H1 (cell line): ENCODE results near the gene UNC119. TPM values are rescaled to one million over a fixed set of nuclear protein-coding genes. Genes with fewer than 3 reads are reported as not detected.

Experiments used
- CTCF ChIA-PET: fragments of 300-600 bp; sonication (Branson Sonifier 250); formaldehyde crosslinking; loops from one replicate; lab custom pipeline; 2021; ENCODE audit not compliant: partially characterized antibody; lab: Charles Lee
- POLR2A ChIA-PET: fragments of 300-600 bp; sonication (Branson Sonifier 250); formaldehyde crosslinking; loops from one replicate; lab custom pipeline; 2021; ENCODE audit warnings: inconsistent platforms; ENCODE audit not compliant: partially characterized antibody; lab: Charles Lee
- DNase-seq, 2 experiments: peaks; one replicate each; pipeline versions ENCODE4 v3.0.0 to v3.0.0-alpha.2; 2010 to 2022; ENCODE audit warnings: low spot score in 2 of 2, low read depth in 1 of 2, mixed read lengths in 1 of 2
- FAIRE-seq: peaks from 2 replicates; lab custom pipeline; 2011; peaks lifted over from hg19 to GRCh38; lab: Jason Lieb, UNC
- H2AFZ ChIP-seq: 2 replicates; pipeline ENCODE4 v1.8.1; 2012; ENCODE audit warnings: low read length, inconsistent platforms
- H2AK5ac ChIP-seq: 2 replicates; pipeline ENCODE4 v1.6.1; 2013; ENCODE audit warnings: low read depth, low read length
- H2BK120ac ChIP-seq: replicated peaks from 2 replicates; pipeline ENCODE3; 2013; ENCODE audit warnings: low read depth, low read length, inconsistent platforms
- H2BK12ac ChIP-seq: 2 replicates; pipeline ENCODE4 v1.6.1; 2013; ENCODE audit warnings: low read depth, low read length
- H2BK15ac ChIP-seq: 2 replicates; pipeline ENCODE4 v1.6.1; 2013; ENCODE audit warnings: low read length
- H2BK20ac ChIP-seq: 2 replicates; pipeline ENCODE4 v1.6.1; 2013; ENCODE audit warnings: low read length
- H2BK5ac ChIP-seq: 2 replicates; pipeline ENCODE4 v1.6.1; 2013; ENCODE audit warnings: low read depth, low read length
- H3K14ac ChIP-seq: 2 replicates; pipeline ENCODE4 v1.6.1; 2013; ENCODE audit warnings: inconsistent platforms; ENCODE audit not compliant: insufficient read length
- H3K18ac ChIP-seq: 2 replicates; pipeline ENCODE4 v1.6.1; 2013; ENCODE audit warnings: low read length; ENCODE audit errors: extremely low read depth
- H3K23ac ChIP-seq: 2 replicates; pipeline ENCODE4 v1.6.1; 2013; ENCODE audit warnings: inconsistent platforms; ENCODE audit not compliant: insufficient read length
- H3K23me2 ChIP-seq: 2 replicates; pipeline ENCODE4 v1.6.1; 2013; ENCODE audit warnings: low read depth, low read length
- H3K27ac ChIP-seq: 2 replicates; pipeline ENCODE4 v1.6.1; 2011; ENCODE audit warnings: low read depth, low read length, inconsistent platforms
- H3K27me3 ChIP-seq, 4 experiments: replicated peaks in 1 of 4; 1 replicate in 1 of 4; 2 replicates in 3 of 4; pipeline versions ENCODE4 v1.6.1 to v1.8.1; 2011 to 2013; ENCODE audit warnings: low read length in 3 of 4, mild to moderate bottlenecking in 3 of 4, inconsistent platforms in 2 of 4, mixed read lengths in 2 of 4, moderate library complexity in 1 of 4; ENCODE audit not compliant: control insufficient read depth in 3 of 4, insufficient read depth in 3 of 4; ENCODE audit errors: extremely low read depth in 1 of 4
- H3K36me3 ChIP-seq, 4 experiments: 2 replicates each; pipeline versions ENCODE4 v1.6.1 to v1.8.1; 2011 to 2013; ENCODE audit warnings: mild to moderate bottlenecking in 4 of 4, low read length in 3 of 4, moderate library complexity in 2 of 4, control low read depth in 1 of 4, inconsistent platforms in 1 of 4; ENCODE audit not compliant: insufficient read depth in 4 of 4, control insufficient read depth in 2 of 4
- H3K4ac ChIP-seq: replicated peaks from 2 replicates; pipeline ENCODE3; 2013; ENCODE audit warnings: low read length, low read depth, mixed read lengths, inconsistent platforms; ENCODE audit not compliant: insufficient read length
- H3K4me1 ChIP-seq, 4 experiments: replicated peaks in 1 of 4; 1 replicate in 1 of 4; 2 replicates in 3 of 4; pipeline versions ENCODE4 v1.6.1 to v1.8.1; 2011 to 2013; ENCODE audit warnings: low read length in 3 of 4, inconsistent platforms in 2 of 4, mixed read lengths in 1 of 4; ENCODE audit not compliant: insufficient read depth in 4 of 4, control insufficient read depth in 3 of 4
- H3K4me2 ChIP-seq, 2 experiments: 2 replicates each; pipeline versions ENCODE4 v1.6.1 to v1.8.1; 2011 to 2013; ENCODE audit warnings: low read depth in 2 of 2, low read length in 2 of 2, control low read depth in 1 of 2, inconsistent platforms in 1 of 2, mild to moderate bottlenecking in 1 of 2; ENCODE audit not compliant: insufficient read depth in 1 of 2
- H3K4me3 ChIP-seq, 4 experiments: fragments of 200-600, 300-600 bp in 1 of 4; sonication (generic), shearing (Covaris generic), sonication (Bioruptor Twin) in 1 of 4; 2 replicates each; pipeline versions ENCODE4 v1.5.1 to v1.8.1; 2011 to 2016; ENCODE audit warnings: low read length in 4 of 4, low read depth in 3 of 4, control low read depth in 2 of 4, inconsistent platforms in 2 of 4, mild to moderate bottlenecking in 2 of 4, mixed read lengths in 1 of 4, moderate library complexity in 1 of 4; ENCODE audit not compliant: insufficient read depth in 2 of 4; ENCODE audit errors: extremely low read depth in 1 of 4
- H3K56ac ChIP-seq: replicated peaks from 2 replicates; pipeline ENCODE3; 2013; ENCODE audit warnings: low read depth, mild to moderate bottlenecking, mixed read lengths, low read length, inconsistent platforms; ENCODE audit not compliant: insufficient read length
- H3K79me1 ChIP-seq: 2 replicates; pipeline ENCODE4 v1.6.1; 2013; ENCODE audit warnings: low read depth, low read length, control low read depth
- H3K79me2 ChIP-seq, 2 experiments: 2 replicates each; pipeline versions ENCODE4 v1.6.1 to v1.8.1; 2012 to 2013; ENCODE audit warnings: low read length in 2 of 2, mild to moderate bottlenecking in 2 of 2, inconsistent platforms in 1 of 2; ENCODE audit not compliant: insufficient read depth in 2 of 2, control insufficient read depth in 1 of 2
- H3K9ac ChIP-seq, 4 experiments: replicated peaks in 1 of 4; 1 replicate in 1 of 4; 2 replicates in 3 of 4; pipeline versions ENCODE4 v1.6.1 to v1.8.1; 2011 to 2013; ENCODE audit warnings: low read depth in 3 of 4, low read length in 3 of 4, control low read depth in 2 of 4, mild to moderate bottlenecking in 2 of 4, moderate library complexity in 2 of 4, inconsistent platforms in 1 of 4; ENCODE audit errors: extremely low read depth in 1 of 4
- H3K9me3 ChIP-seq, 2 experiments: 2 replicates each; pipeline versions ENCODE4 v1.6.1 to v1.8.1; 2012 to 2013; ENCODE audit warnings: mild to moderate bottlenecking in 2 of 2, moderate library complexity in 2 of 2, control low read depth in 1 of 2, inconsistent platforms in 1 of 2, low read depth in 1 of 2, low read length in 1 of 2, mixed read lengths in 1 of 2; ENCODE audit not compliant: insufficient read depth in 2 of 2
- H4K20me1 ChIP-seq, 2 experiments: replicated peaks in 1 of 2; 2 replicates each; pipeline versions ENCODE3 to v1.8.1; 2011 to 2013; ENCODE audit warnings: inconsistent platforms in 2 of 2, low read length in 2 of 2, mild to moderate bottlenecking in 1 of 2; ENCODE audit not compliant: insufficient read depth in 2 of 2, control insufficient read depth in 1 of 2
- H4K5ac ChIP-seq: 2 replicates; pipeline ENCODE4 v1.6.1; 2013; ENCODE audit warnings: low read length, low read depth, mixed read lengths, inconsistent platforms; ENCODE audit not compliant: insufficient read length
- H4K8ac ChIP-seq: 2 replicates; pipeline ENCODE4 v1.8.0; 2013; ENCODE audit warnings: mild to moderate bottlenecking, moderate library complexity, low read length, inconsistent platforms; ENCODE audit not compliant: insufficient read depth; ENCODE audit errors: extremely low read depth
- H4K91ac ChIP-seq: replicated peaks from 2 replicates; pipeline ENCODE3; 2013; ENCODE audit warnings: low read length, mixed read lengths, inconsistent platforms; ENCODE audit not compliant: insufficient read length
- BACH1 ChIP-seq: IDR thresholded peaks from 2 replicates; pipeline ENCODE4 v1.6.1; 2012; ENCODE audit warnings: low read length, improper control_type of control experiment
- CBX8 ChIP-seq: fragments of 300-800, 300-1000 bp; sonication (generic); IDR thresholded peaks from 2 replicates; pipeline ENCODE4 v1.7.1; 2016; ENCODE audit warnings: low read depth, low read length, borderline replicate concordance
- E2F6 ChIP-seq: IDR thresholded peaks from 2 replicates; pipeline ENCODE4 v1.6.1; 2012; ENCODE audit warnings: inconsistent platforms
- FOSL1 ChIP-seq: IDR thresholded peaks from 2 replicates; pipeline ENCODE4 v1.6.1; 2011; ENCODE audit warnings: mild to moderate bottlenecking, low read depth, low read length, moderate library complexity; ENCODE audit not compliant: insufficient read depth
- JUND ChIP-seq: IDR thresholded peaks from 2 replicates; pipeline ENCODE4 v1.6.1; 2011; ENCODE audit warnings: mild to moderate bottlenecking, improper control_type of control experiment, low read length
- KDM1A ChIP-seq: fragments of 200-600, 300-600 bp; sonication (generic); IDR thresholded peaks from 2 replicates; pipeline ENCODE4 v1.7.1; 2016; ENCODE audit warnings: mild to moderate bottlenecking, low read length, borderline replicate concordance
- KDM4A ChIP-seq: IDR thresholded peaks from one replicate; pipeline ENCODE4 v1.7.1; 2012; ENCODE audit warnings: low read depth, mild to moderate bottlenecking, moderate library complexity, low read length, inconsistent platforms; ENCODE audit not compliant: severe bottlenecking
- NANOG ChIP-seq: IDR thresholded peaks from 2 replicates; pipeline ENCODE4 v1.6.1; 2011; ENCODE audit warnings: low read length, low read depth, mild to moderate bottlenecking, inconsistent platforms; ENCODE audit not compliant: insufficient read depth, poor library complexity, severe bottlenecking
- POLR2A ChIP-seq, 2 experiments: IDR thresholded peaks; 1 replicate in 1 of 2; 2 replicates in 1 of 2; pipeline ENCODE4 v1.6.1; 2011; ENCODE audit warnings: low read depth in 2 of 2, low read length in 2 of 2, mild to moderate bottlenecking in 2 of 2; ENCODE audit errors: control extremely low read depth in 1 of 2
- POU5F1 ChIP-seq: IDR thresholded peaks from 2 replicates; pipeline ENCODE4 v1.6.1; 2011; ENCODE audit warnings: low read depth, mild to moderate bottlenecking, low read length, moderate library complexity
- RFX5 ChIP-seq: IDR thresholded peaks from 2 replicates; pipeline ENCODE4 v1.6.1; 2011; ENCODE audit warnings: low read depth, low read length, improper control_type of control experiment, borderline replicate concordance
- SP2 ChIP-seq: IDR thresholded peaks from 2 replicates; pipeline ENCODE4 v1.6.1; 2012; ENCODE audit warnings: mild to moderate bottlenecking, low read length, inconsistent platforms
- SP4 ChIP-seq: IDR thresholded peaks from 2 replicates; pipeline ENCODE4 v1.6.1; 2012; ENCODE audit warnings: low read length, inconsistent platforms
- WGBS, 2 experiments: shearing (Covaris generic) in 1 of 2; methylation state at CpG; one replicate each; pipeline versions ENCODE4 v1.1.6 to v1.1.7; 2013 to 2015; ENCODE audit warnings: low lambda C conversion rate in 2 of 2, mixed read lengths in 2 of 2, inconsistent platforms in 1 of 2, low coverage in 1 of 2, missing lambda C conversion rate in 1 of 2; ENCODE audit not compliant: insufficient replicate concordance in 2 of 2, insufficient coverage in 1 of 2, insufficient read length in 1 of 2; ENCODE audit errors: extremely low coverage in 1 of 2, missing lambda C conversion rate in 1 of 2; 5-methylcytosine and 5-hydroxymethylcytosine counted together
- polyA plus RNA-seq, 7 experiments: library from polyadenylated mRNA; depleted of rRNA in 3 of 7; stranded (reverse) in 5 of 7; unstranded in 2 of 7; fragments of >200 nt in 5 of 7; fragments of 200-250 nt in 2 of 7; gene quantifications; 1 replicate in 5 of 7; 2 replicates in 1 of 7; 4 replicates in 1 of 7; pipeline versions ENCODE4 v1.2.1 to v1.2.3, GENCODE V29; 2011 to 2013; ENCODE audit warnings: missing spikeins in 2 of 7, mixed read lengths in 2 of 7
- total RNA-seq: library from RNA; stranded (reverse); fragmentation: NEBNext Ultra II Directional; extraction: Animal tissue kit (Norgen Biotek cat#: 25700); gene quantifications from 2 replicates; pipeline ENCODE4 v1.2.1, GENCODE V29; 2021

UNC119 gene
- total and polyA plus RNA-seq, 2 of the 8 experiments (the other 6 are each of a cell fraction or from before 2014, with no cell fraction given) = 43.5 to 94.4 TPM

GRCh38 chr17:28530926-28531325 is 21.5 kb downstream of the UNC119 start:
- Histone ChIP-seq H3K18ac (no peak overlapping the region), H2BK120ac (no peak overlapping the region), H2AK5ac (no peak overlapping the region), H2BK5ac (no peak overlapping the region), H2BK12ac (no peak overlapping the region; the same call in 1 of the 2 replicates), H3K27ac (no peak overlapping the region), H3K79me1 (no peaks in the 10 kb centered on the region), H2BK20ac (no peak overlapping the region)
- no peak for FAIRE-seq
- TF ChIP-seq NANOG (no peak), JUND (no peak), E2F6 (no peak), RFX5 (no peak), FOSL1 (no peak), KDM4A (no peak), SP2 (no peak), BACH1 (no peak), KDM1A (no peak), POU5F1 (no peak), POLR2A (IDR thresholded peaks at IDR 0.05; ENCODE audit: control extremely low read depth in 1 of 2, low read depth in 2 of 2, low read length in 2 of 2) (no peak), CBX8 (no peak), SP4 (no peak)
- TF ChIP-seq, all 59 proteins: peak for 0
- Histone ChIP-seq H3K4me1 (peaks cover 0 to 5% (median 0%) of the 10 kb centered on the region in 4 experiments; a peak in 2 of 7 replicates), H3K4ac (no peak overlapping the region), H3K14ac (no peak overlapping the region), H4K8ac (peak overlapping the region; percentile 28; the same call in 1 of the 2 replicates), H2AFZ (no peak overlapping the region), H3K23me2 (no peaks in the 10 kb centered on the region), H3K79me2 (no peaks in the 10 kb centered on the region), H3K36me3 (no peaks in the 10 kb centered on the region), H4K20me1 (no peaks in the 10 kb centered on the region), H4K91ac (no peak overlapping the region), H3K23ac (no peak overlapping the region), H3K27me3 (no peaks in the 10 kb centered on the region), H3K4me3 (no peak overlapping the region), H2BK15ac (no peak overlapping the region), H4K5ac (no peak overlapping the region), H3K56ac (no peak overlapping the region), H3K9me3 (no peaks in the 10 kb centered on the region), H3K4me2 (no peak overlapping the region), H3K9ac (no peak overlapping the region)
- 86% methylated on average over 7 of the region's 7 CpGs; no CpG with 5 or more reads in 1 of the 2 experiments for WGBS, 2 experiments
- CTCF ChIA-PET = interaction anchor here (0.9 to 5.9 kb wide), 4 partner anchors 10 to 59 kb away, joined by 3 to 45 read pairs (median 10); no protein-coding TSS in a partner anchor
- no peak for DNase-seq
- POLR2A ChIA-PET = interaction anchor here (0.7 to 1.3 kb wide), 2 partner anchors 9 to 23 kb away, joined by 3 read pairs; no protein-coding TSS in a partner anchor
